ENCODE data around the gene IRX2. TPM values are rescaled to one million over a fixed set of nuclear protein-coding genes. Genes with fewer than 3 reads are reported as not detected.

The IRX2 gene
- total RNA-seq, 1 experiment from 2014 or later, result 16.7 TPM

DNA sequence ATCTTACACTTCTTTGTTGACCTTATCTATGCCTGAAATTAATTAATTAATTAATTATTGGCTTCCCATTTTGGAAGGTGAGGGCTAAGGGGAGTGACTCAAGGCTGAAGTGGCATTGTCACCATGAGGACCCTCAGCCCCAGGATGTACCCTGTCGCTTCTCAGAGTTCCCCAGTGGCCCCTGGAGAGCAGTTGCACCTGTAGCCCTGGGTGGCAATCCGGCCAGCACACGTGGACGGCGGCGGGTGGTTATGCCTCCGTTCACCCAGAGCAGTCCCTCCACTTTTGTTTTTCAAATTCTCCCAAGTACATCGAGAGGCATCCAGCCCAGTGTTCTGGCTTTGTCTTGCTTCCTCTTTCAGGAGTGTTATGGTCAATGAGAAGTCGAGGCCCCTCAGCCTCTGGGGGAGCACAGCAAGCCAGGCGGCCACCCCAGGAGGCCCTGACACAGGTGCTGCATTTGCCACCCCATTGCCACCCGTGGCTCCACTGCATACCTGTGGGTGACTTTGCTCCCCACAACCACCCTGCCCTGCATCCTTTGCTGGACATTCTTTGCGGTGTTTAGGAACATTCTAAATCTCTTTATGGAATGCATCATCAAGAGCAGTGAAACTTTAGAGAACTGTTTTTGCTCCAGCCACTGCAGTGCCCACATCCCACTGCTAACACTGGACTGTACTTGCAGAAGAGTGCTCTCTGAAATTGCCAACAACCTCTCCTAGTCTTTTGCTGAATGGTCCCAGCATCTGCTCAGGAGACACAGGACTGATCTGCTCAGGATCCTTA lies 11.5 kb upstream of the IRX2 start:
- H3K4me3 ChIP-seq, result no peak overlapping the region
- no peaks in the 10 kb centered on the region for H3K27me3 ChIP-seq (replicated peaks)
- H3K9me3 ChIP-seq (replicated peaks), result no peaks in the 10 kb centered on the region
- H3K27ac ChIP-seq, result no peak overlapping the region
- H3K4me1 ChIP-seq (replicated peaks), result peaks cover 12% of the 10 kb centered on the region
- DNase-seq (ENCODE audit: low read depth in 1 of 2, low spot score in 2 of 2), result no peak
- no peaks in the 10 kb centered on the region for H3K36me3 ChIP-seq

GRCh38 chr5:2761921-2762488 lies 10.5 kb upstream of the IRX2 start:
- no peaks in the 10 kb centered on the region for H3K9me3 ChIP-seq (replicated peaks)
- no peak overlapping the region for H3K4me3 ChIP-seq

DNA sequence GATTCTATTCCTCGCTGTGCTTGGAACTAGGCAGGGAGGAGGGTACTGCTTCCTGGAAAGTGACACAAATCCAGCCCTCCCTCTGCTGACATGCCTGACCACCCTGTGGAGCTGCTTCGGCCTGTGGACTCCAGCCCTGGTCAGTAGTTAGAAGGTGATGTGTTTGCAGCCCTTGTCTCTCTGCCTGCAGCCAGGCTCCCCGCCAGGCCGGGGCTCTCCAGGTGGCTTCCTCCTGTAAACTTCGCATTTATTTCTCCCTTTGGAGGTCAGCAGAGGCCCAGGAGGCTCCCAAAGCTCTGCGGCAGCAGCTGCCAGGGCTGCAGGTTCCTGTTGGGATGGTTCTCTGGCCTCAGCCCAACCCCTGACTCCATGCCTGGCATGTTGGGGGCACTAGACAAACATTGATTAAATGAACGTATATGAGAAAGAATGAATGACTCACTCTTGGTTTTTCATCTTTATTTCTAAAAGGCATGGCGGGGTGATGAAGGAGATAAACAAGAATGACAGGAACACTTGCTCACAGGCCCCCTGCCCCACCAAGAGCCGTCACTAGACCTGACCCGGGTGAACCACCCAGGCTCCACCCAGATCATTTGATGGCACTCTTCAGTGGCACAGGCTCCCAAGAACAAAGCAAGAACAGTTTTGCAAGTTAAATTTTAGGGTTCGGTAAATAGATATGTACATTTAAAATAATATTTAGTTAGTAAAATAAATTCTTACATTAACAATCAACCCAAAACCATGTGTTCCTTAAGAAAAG lies 8.4 kb upstream of the IRX2 start:
- H3K9me3 ChIP-seq (replicated peaks), result no peaks in the 10 kb centered on the region
- H3K36me3 ChIP-seq, result no peaks in the 10 kb centered on the region
- no peak for DNase-seq (ENCODE audit: low read depth in 1 of 2, low spot score in 2 of 2)
- no peak overlapping the region for H3K27ac ChIP-seq
- no peak overlapping the region for H3K4me3 ChIP-seq
- peaks cover 32% of the 10 kb centered on the region for H3K4me1 ChIP-seq (replicated peaks)
- H3K27me3 ChIP-seq (replicated peaks), result no peaks in the 10 kb centered on the region

More at GRCh38 chr5:2761921-2762488, 10.5 kb upstream of the IRX2 start:
- Histone ChIP-seq H3K4me1 (replicated peaks) (peaks cover 19% of the 10 kb centered on the region), H3K27ac (no peak overlapping the region), H3K36me3 (no peaks in the 10 kb centered on the region), H3K27me3 (replicated peaks) (no peaks in the 10 kb centered on the region)
- DNase-seq (ENCODE audit: low read depth in 1 of 2, low spot score in 2 of 2), result no peak

- no peak overlapping the region for H3K4me3 ChIP-seq
- DNase-seq (ENCODE audit: low read depth in 1 of 2, low spot score in 2 of 2), result no peak
- H3K27me3 ChIP-seq (replicated peaks), result no peaks in the 10 kb centered on the region
- peaks cover 32% of the 10 kb centered on the region for H3K4me1 ChIP-seq (replicated peaks)
- H3K27ac ChIP-seq, result no peak overlapping the region
- H3K9me3 ChIP-seq (replicated peaks), result no peaks in the 10 kb centered on the region
- no peaks in the 10 kb centered on the region for H3K36me3 ChIP-seq
Observed at GRCh38 chr5:2759091-2759490, 7.6 kb upstream of the IRX2 start.

DNA sequence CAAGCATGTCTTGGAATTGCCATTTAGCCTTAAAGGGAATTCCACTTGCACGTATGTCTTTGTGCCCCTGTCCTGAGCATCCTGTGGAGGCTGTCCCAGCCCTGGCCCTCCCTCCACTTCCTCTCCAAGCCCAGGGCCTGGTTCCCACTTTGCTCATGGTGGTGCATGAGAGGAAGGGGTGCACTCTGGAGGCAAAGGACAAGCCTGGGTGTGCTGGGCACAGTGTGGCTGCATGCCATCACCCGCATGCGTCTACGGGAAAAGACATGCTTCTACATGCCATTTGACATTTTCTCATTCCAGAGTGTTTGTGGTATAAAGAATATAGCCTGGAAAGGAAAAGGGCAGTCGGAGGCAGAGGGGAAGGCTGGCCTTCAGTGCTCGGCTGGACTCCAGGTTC lies 7.2 kb upstream of the IRX2 start:
- Histone ChIP-seq H3K9me3 (replicated peaks) (no peaks in the 10 kb centered on the region), H3K27ac (peak overlapping the region; percentile 24; the same call in 1 of the 2 replicates)

DNA sequence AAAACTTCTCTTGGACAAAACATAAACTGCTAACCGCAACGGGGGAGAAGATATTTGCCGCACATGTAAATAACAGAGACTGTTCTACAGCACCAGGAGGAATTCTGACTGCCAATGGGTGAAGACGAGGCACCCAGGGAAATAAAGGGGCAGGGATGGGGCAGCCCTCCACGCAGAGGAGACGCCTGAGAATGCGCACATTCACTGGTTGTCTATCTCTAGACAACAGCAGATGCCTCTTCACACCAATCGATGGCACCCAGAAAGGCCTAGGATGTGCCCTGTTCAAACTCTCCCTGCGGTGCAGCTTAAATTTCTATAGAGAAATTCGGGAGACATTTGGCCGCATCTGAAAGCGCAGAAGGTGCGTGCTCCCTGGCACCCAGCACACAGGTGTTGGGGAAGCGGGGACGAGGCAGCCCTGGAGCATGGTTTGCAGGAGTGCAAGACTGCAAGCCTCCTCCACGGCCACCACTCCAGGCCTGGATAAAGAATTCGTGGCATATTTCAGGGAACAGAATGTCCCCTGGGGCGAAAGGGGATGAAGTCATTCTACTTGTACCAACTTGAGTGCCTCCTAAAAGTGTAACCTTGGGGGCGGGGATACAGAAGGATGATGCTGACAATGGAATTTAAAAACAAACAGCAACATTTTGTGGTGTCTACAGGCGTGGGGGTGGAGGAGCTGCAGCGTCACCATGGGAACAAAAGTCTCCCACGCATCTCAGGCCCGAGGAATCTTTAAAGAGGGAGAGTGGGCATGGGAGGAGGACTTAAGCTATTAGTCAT lies 6.3 kb upstream of the IRX2 start:
- peaks cover 35% of the 10 kb centered on the region for H3K4me1 ChIP-seq (replicated peaks)
- no peaks in the 10 kb centered on the region for H3K36me3 ChIP-seq
- no peaks in the 10 kb centered on the region for H3K9me3 ChIP-seq (replicated peaks)
- DNase-seq (ENCODE audit: low read depth in 1 of 2, low spot score in 2 of 2), result peak; percentile 92 to 95
- no peaks in the 10 kb centered on the region for H3K27me3 ChIP-seq (replicated peaks)
- H3K4me3 ChIP-seq, result no peak overlapping the region
- H3K27ac ChIP-seq, result peak overlapping the region; percentile 24; the same call in 1 of the 2 replicates

More for the DNA sequence above, 7.2 kb upstream of the IRX2 start:
- peaks cover 32% of the 10 kb centered on the region for H3K4me1 ChIP-seq (replicated peaks)
- no peaks in the 10 kb centered on the region for H3K36me3 ChIP-seq
- H3K4me3 ChIP-seq, result no peak overlapping the region
- no peaks in the 10 kb centered on the region for H3K27me3 ChIP-seq (replicated peaks)
- DNase-seq (ENCODE audit: low read depth in 1 of 2, low spot score in 2 of 2), result no peak

DNA sequence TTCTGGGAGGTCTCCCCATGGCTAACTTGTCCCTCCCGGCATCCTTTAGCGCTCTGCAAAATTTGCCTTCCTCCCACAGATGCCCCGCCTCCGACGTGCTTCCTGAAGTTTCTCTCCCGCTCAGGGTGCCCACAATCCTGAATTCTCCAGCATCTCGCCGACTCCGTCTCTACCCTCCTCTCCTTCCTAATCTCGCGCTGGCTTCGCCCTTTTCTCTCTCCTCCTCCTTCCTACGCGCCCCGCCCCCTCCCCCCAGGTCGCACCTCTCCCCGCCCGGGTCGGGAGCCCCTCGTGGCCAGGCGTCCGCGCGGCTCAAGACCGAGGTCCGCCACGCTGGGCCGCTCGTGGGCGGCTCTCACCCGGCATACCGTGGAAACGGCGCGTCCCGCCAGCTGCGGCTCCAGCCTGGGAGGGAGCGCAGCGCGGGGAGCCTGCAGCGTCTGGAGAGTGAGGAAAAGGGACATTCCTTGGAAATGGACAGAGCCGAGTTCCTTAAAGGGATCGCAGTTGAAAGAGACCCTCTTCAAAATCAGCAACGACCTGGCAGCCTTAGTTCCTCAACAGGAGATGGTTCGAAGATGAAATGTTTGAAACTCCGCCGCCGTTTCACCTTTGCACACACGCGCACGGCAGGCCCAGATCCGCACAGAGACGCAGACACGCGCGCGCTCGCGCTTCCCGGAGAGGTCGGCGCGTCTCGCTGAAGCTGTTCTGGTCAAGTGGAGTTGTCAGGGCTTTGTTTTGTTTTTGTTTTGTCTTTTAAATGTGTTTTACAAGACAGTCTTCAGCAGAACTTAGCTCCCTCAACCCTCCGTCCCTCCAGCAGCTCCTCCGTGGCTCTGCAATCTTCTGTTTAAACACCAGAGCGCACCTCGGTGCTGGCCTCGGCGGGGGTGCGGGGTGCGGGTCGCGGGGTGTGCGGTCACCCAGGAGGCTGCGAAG lies 5.0 kb upstream of the IRX2 start:
- Histone ChIP-seq H3K4me1 (replicated peaks) (peaks cover 42% of the 10 kb centered on the region), H3K9me3 (replicated peaks) (no peaks in the 10 kb centered on the region), H3K27ac (no peak overlapping the region), H3K27me3 (replicated peaks) (no peaks in the 10 kb centered on the region), H3K36me3 (no peaks in the 10 kb centered on the region), H3K4me3 (peak overlapping the region; percentile 31)
- peak in 1 of 2 experiments; percentile 39 for DNase-seq (ENCODE audit: low read depth in 1 of 2, low spot score in 2 of 2)

- no peak for DNase-seq (ENCODE audit: low read depth in 1 of 2, low spot score in 2 of 2)
- Histone ChIP-seq H3K36me3 (peaks cover 5% of the 10 kb centered on the region), H3K27ac (no peak overlapping the region), H3K4me3 (peak overlapping the region; percentile 31), H3K4me1 (replicated peaks) (peaks cover 47% of the 10 kb centered on the region), H3K27me3 (replicated peaks) (no peaks in the 10 kb centered on the region), H3K9me3 (replicated peaks) (peaks cover 4% of the 10 kb centered on the region; the same call in 1 of the 2 replicates)
Observed at GRCh38 chr5:2755681-2756171, 4.2 kb upstream of the IRX2 start.

DNA sequence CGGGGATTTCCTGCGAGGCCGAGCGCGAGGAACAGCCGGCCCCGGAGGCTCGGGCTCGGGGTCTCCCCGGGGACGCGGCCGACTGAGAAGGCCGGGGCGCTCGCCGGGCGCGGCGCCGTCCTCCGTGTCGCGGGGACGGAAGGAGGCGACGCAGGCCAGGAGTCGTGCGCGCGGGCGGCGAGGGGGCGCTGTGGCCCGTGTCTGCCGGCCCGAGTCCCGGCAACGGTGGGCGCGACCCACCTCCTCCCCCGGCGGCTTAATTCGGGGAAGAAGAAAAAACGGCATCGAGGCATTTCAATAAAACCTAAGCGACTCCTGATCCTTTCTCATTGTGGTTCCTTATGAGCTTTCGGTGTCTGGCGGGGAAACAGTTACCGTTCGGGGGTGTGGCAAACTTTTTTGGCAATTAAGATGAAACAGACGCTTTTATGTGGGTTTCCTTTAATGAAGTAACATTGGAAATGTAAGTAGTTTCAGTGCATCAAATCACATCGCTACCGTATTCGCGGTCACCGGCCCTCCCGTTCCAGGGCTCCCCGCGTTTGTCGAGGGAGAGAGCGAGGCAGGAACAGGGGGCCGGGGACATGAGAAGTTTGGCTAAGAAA lies 3.7 kb upstream of the IRX2 start:
- Histone ChIP-seq H3K27ac (no peak overlapping the region), H3K4me3 (no peak overlapping the region), H3K27me3 (replicated peaks) (no peaks in the 10 kb centered on the region), H3K9me3 (replicated peaks) (peaks cover 5% of the 10 kb centered on the region; the same call in 1 of the 2 replicates), H3K4me1 (replicated peaks) (peaks cover 52% of the 10 kb centered on the region), H3K36me3 (peaks cover 7% of the 10 kb centered on the region)
- no peak for DNase-seq (ENCODE audit: low read depth in 1 of 2, low spot score in 2 of 2)

DNA sequence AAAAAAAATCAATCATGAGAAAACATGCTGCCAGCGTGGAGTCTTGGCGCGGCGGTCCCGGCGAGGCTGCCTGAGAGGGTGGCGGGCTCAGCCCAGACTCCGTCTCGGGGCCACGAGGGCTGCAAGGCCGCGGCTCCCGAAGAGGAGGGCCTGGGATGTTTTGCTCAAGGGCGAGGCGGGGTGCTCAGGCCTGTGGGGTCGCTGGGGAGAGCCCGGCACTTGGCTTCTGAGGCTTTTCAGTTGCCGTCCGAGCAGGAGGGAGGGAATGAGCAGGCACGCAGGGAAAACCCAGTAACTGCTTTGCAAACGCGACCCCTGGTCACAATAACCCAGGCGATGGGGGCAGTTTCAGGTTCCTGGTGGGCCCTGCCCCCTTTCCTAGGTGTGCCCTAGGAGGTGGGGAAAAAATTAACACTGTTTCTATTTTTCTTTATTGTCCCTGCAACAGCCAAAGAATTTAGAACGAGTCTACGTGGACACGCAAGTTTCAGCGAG lies 3.2 kb upstream of the IRX2 start:
- peaks cover 56% of the 10 kb centered on the region for H3K4me1 ChIP-seq (replicated peaks)
- H3K27ac ChIP-seq, result no peak overlapping the region
- H3K9me3 ChIP-seq (replicated peaks), result peaks cover 5% of the 10 kb centered on the region
- no peaks in the 10 kb centered on the region for H3K27me3 ChIP-seq (replicated peaks)
- peaks cover 10% of the 10 kb centered on the region for H3K36me3 ChIP-seq
- no peak overlapping the region for H3K4me3 ChIP-seq
- no peak for DNase-seq (ENCODE audit: low read depth in 1 of 2, low spot score in 2 of 2)

GRCh38 chr5:2753452-2754420 lies 2.3 kb upstream of the IRX2 start:
- Histone ChIP-seq H3K36me3 (peaks cover 18% of the 10 kb centered on the region), H3K9me3 (replicated peaks) (peaks cover 5% of the 10 kb centered on the region), H3K27me3 (replicated peaks) (no peaks in the 10 kb centered on the region), H3K4me3 (no peak overlapping the region), H3K4me1 (replicated peaks) (peaks cover 51% of the 10 kb centered on the region), H3K27ac (no peak overlapping the region)
- no peak for DNase-seq (ENCODE audit: low read depth in 1 of 2, low spot score in 2 of 2)

Data from SJSA1 (cell line).